CD14-positive monocyte (primary cell): ENCODE data around the gene GALNTL6. TPM values are rescaled to one million over a fixed set of nuclear protein-coding genes. Genes with fewer than 3 reads are reported as not detected.

Experiments
- DNase-seq, 3 donors: peaks; one replicate each; pipeline ENCODE4 v3.0.0-alpha.2; 2011 to 2022
- H2AFZ ChIP-seq: 2 replicates; pipeline ENCODE4 v1.6.0; 2012; ENCODE audit warnings: mild to moderate bottlenecking, low read depth, low read length, inconsistent platforms; ENCODE audit not compliant: insufficient read depth, poor library complexity, severe bottlenecking
- H3K27ac ChIP-seq, 2 donors: 1 replicate in 1 of 2; 2 replicates in 1 of 2; pipeline ENCODE4 v1.5.1; 2012 to 2013; ENCODE audit warnings: low read length in 2 of 2, control low read depth in 1 of 2, inconsistent platforms in 1 of 2, low read depth in 1 of 2, mild to moderate bottlenecking in 1 of 2
- H3K27me3 ChIP-seq, 2 donors: one replicate each; pipeline versions ENCODE4 v1.6.0 to v1.6.1; 2011 to 2013; ENCODE audit warnings: low read length in 2 of 2; ENCODE audit not compliant: control insufficient read depth in 2 of 2, insufficient read depth in 2 of 2
- H3K36me3 ChIP-seq, 2 donors: replicated peaks in 1 of 2; 1 replicate in 1 of 2; 2 replicates in 1 of 2; pipeline versions ENCODE4 v1.5.1 to v1.6.1; 2012 to 2013; ENCODE audit warnings: low read length in 2 of 2, control low read depth in 1 of 2, inconsistent platforms in 1 of 2, mild to moderate bottlenecking in 1 of 2; ENCODE audit not compliant: insufficient read depth in 2 of 2, control insufficient read depth in 1 of 2
- H3K4me1 ChIP-seq, 2 donors: 1 replicate in 1 of 2; 2 replicates in 1 of 2; pipeline versions ENCODE4 v1.5.1 to v1.6.1; 2012 to 2013; ENCODE audit warnings: low read length in 2 of 2, control low read depth in 1 of 2, inconsistent platforms in 1 of 2, mild to moderate bottlenecking in 1 of 2, moderate library complexity in 1 of 2; ENCODE audit not compliant: insufficient read depth in 2 of 2, control insufficient read depth in 1 of 2
- H3K4me2 ChIP-seq: replicated peaks from 2 replicates; pipeline ENCODE3; 2012; ENCODE audit warnings: low read length, moderate library complexity, mild to moderate bottlenecking; ENCODE audit not compliant: poor library complexity, severe bottlenecking; ENCODE audit errors: extremely low read depth
- H3K4me3 ChIP-seq, 3 experiments: fragments of 200-600 bp in 1 of 3; sonication (generic) in 1 of 3; replicated peaks in 1 of 3; 1 replicate in 2 of 3; 2 replicates in 1 of 3; pipeline ENCODE4 v1.5.1; 2011 to 2013; ENCODE audit warnings: low read length in 3 of 3, mild to moderate bottlenecking in 3 of 3, control low read depth in 2 of 3, low read depth in 2 of 3, inconsistent platforms in 1 of 3, moderate library complexity in 1 of 3
- H3K79me2 ChIP-seq: 2 replicates; pipeline ENCODE4 v1.6.0; 2012; ENCODE audit warnings: mild to moderate bottlenecking, control low read depth, inconsistent platforms, low read length, moderate library complexity; ENCODE audit not compliant: insufficient read depth
- H3K9ac ChIP-seq: 2 replicates; pipeline ENCODE4 v1.6.0; 2017; ENCODE audit warnings: low read length, mild to moderate bottlenecking; ENCODE audit not compliant: insufficient read depth, poor library complexity, severe bottlenecking
- H3K9me3 ChIP-seq, 2 donors: replicated peaks in 1 of 2; 1 replicate in 1 of 2; 2 replicates in 1 of 2; pipeline versions ENCODE4 v1.5.1 to v1.6.1; 2012 to 2013; ENCODE audit warnings: low read length in 2 of 2, control low read depth in 1 of 2; ENCODE audit not compliant: control insufficient read depth in 1 of 2, insufficient read depth in 1 of 2
- H4K20me1 ChIP-seq: 2 replicates; pipeline ENCODE4 v1.6.0; 2012; ENCODE audit warnings: mild to moderate bottlenecking, low read length, control low read depth, moderate library complexity; ENCODE audit not compliant: insufficient read depth
- H3K27ac Mint-ChIP-seq, 7 donors: one replicate each; pipeline ENCODE4 v1.8.0; 2020; ENCODE audit warnings: mild to moderate bottlenecking in 7 of 7, mixed read lengths in 7 of 7, moderate library complexity in 6 of 7, inconsistent platforms in 2 of 7
- H3K27me3 Mint-ChIP-seq, 3 donors: one replicate each; pipeline ENCODE4 v1.8.0; 2021 to 2022; ENCODE audit warnings: low read depth in 3 of 3, mild to moderate bottlenecking in 3 of 3, mixed read lengths in 3 of 3, moderate library complexity in 3 of 3, inconsistent platforms in 1 of 3
- H3K36me3 Mint-ChIP-seq, 2 donors: one replicate each; pipeline ENCODE4 v1.8.0; 2020; ENCODE audit warnings: mixed read lengths in 2 of 2, inconsistent platforms in 1 of 2, mild to moderate bottlenecking in 1 of 2
- H3K4me1 Mint-ChIP-seq: one replicate; pipeline ENCODE4 v1.8.0; 2020; ENCODE audit warnings: mild to moderate bottlenecking, mixed read lengths
- H3K4me3 Mint-ChIP-seq, 2 donors: one replicate each; pipeline ENCODE4 v1.8.0; 2020; ENCODE audit warnings: mild to moderate bottlenecking in 2 of 2, mixed read lengths in 2 of 2, moderate library complexity in 1 of 2
- H3K9me3 Mint-ChIP-seq, 7 donors: one replicate each; pipeline ENCODE4 v1.8.0; 2020 to 2022; ENCODE audit warnings: mixed read lengths in 7 of 7, mild to moderate bottlenecking in 6 of 7, moderate library complexity in 6 of 7, inconsistent platforms in 2 of 7
- CTCF ChIP-seq: fragments of 200-600 bp; IDR thresholded peaks from one replicate; pipeline ENCODE4 v1.8.0; 2022; ENCODE audit warnings: antibody characterized with exemption, mild to moderate bottlenecking
- WGBS: methylation state at CpG from one replicate; pipeline ENCODE4 v1.1.5; 2013; ENCODE audit warnings: missing lambda C conversion rate; ENCODE audit not compliant: insufficient coverage; 5-methylcytosine and 5-hydroxymethylcytosine counted together
- intact Hi-C, 2 donors: fragments of 100-400 bp; cut with micrococcal nuclease; formaldehyde crosslinking; loops; one replicate each; pipeline versions ENCODE4 v1.15.0 to v1.15.1; 2023
- polyA plus RNA-seq, 3 donors: library from polyadenylated mRNA; depleted of rRNA in 1 of 3; unstranded in 2 of 3; stranded (reverse) in 1 of 3; fragments of 300-500 nt in 2 of 3; fragments of >200 nt in 1 of 3; fragmentation: Illumina TruSeq in 2 of 3; gene quantifications; 1 replicate in 2 of 3; 2 replicates in 1 of 3; pipeline ENCODE4 v1.2.3, GENCODE V29; 2012 to 2021

Gene GALNTL6
- polyA plus RNA-seq, 3 donors: 0.05 TPM; not detected in 2

GRCh38 chr4:172152284-172152683 lies 339.1 kb downstream of the GALNTL6 start:
- H3K9me3 ChIP-seq: no peaks in the 10 kb centered on the region
- H3K4me3 ChIP-seq: no peak overlapping the region
- no peaks in the 10 kb centered on the region for H3K4me1 Mint-ChIP-seq
- H3K4me1 ChIP-seq: no peaks in the 10 kb centered on the region
- no peak for DNase-seq
- no peaks in the 10 kb centered on the region for H3K36me3 ChIP-seq
- TF ChIP-seq CTCF: no peak
- no peaks in the 10 kb centered on the region for H3K79me2 ChIP-seq
- H3K4me3 Mint-ChIP-seq: no peak overlapping the region
- H3K27ac ChIP-seq: no peak overlapping the region
- H3K9ac ChIP-seq: no peak overlapping the region
- peaks cover 0 to 2% (median 0%) of the 10 kb centered on the region in 3 donors for H3K27me3 Mint-ChIP-seq
- no peaks in the 10 kb centered on the region for H3K27me3 ChIP-seq
- H3K9me3 Mint-ChIP-seq: peaks cover 0 to 4% (median 0%) of the 10 kb centered on the region in 7 donors
- H2AFZ ChIP-seq: no peak overlapping the region
- WGBS: 100% methylated on average over 1 of the region's 3 CpGs
- intact Hi-C loops: no loop called here
- no peaks in the 10 kb centered on the region for H3K36me3 Mint-ChIP-seq
- no peaks in the 10 kb centered on the region for H4K20me1 ChIP-seq
- H3K27ac Mint-ChIP-seq: no peak overlapping the region
- no peak overlapping the region for H3K4me2 ChIP-seq

GRCh38 chr4:172153719-172154118 lies 340.5 kb downstream of the GALNTL6 start:
- 100% methylated on average over 1 of the region's 4 CpGs for WGBS
- Histone ChIP-seq H3K36me3 (no peaks in the 10 kb centered on the region), H3K27ac (no peak overlapping the region), H3K4me2 (no peak overlapping the region), H4K20me1 (no peaks in the 10 kb centered on the region), H3K27me3 (no peaks in the 10 kb centered on the region), H2AFZ (no peak overlapping the region), H3K4me3 (no peak overlapping the region), H3K4me1 (no peaks in the 10 kb centered on the region), H3K9ac (no peak overlapping the region), H3K79me2 (no peaks in the 10 kb centered on the region), H3K9me3 (no peaks in the 10 kb centered on the region)
- Mint-ChIP-seq H3K4me1 (no peaks in the 10 kb centered on the region), H3K27me3 (peaks cover 0 to 2% (median 0%) of the 10 kb centered on the region in 3 donors), H3K36me3 (no peaks in the 10 kb centered on the region), H3K27ac (no peak overlapping the region), H3K9me3 (peaks cover 0 to 4% (median 0%) of the 10 kb centered on the region in 7 donors), H3K4me3 (no peak overlapping the region)
- TF ChIP-seq CTCF: no peak
- intact Hi-C loops: no loop called here
- no peak for DNase-seq
